Keratinocyte (primary cell): Measurements from ENCODE around the gene P3H2. TPM values are rescaled to one million over a fixed set of nuclear protein-coding genes. Genes with fewer than 3 reads are reported as not detected.
"Not testable (repeated sequence)": the region's sequence is repeated elsewhere in the genome, so short reads cannot be mapped to it uniquely, and the experiment has no call there.

Source experiments
- DNase-seq: peaks from one replicate; pipeline ENCODE4 v3.0.0-alpha.2; 2011; ENCODE audit warnings: low read depth, missing footprints, low spot score
- FAIRE-seq: peaks from 2 replicates; lab custom pipeline; 2011; peaks lifted over from hg19 to GRCh38; lab: Jason Lieb, UNC
- H2AFZ ChIP-seq: 2 replicates; pipeline ENCODE4 v1.6.0; 2012; ENCODE audit warnings: low read length, control low read depth, inconsistent platforms; ENCODE audit not compliant: control insufficient read depth
- H3K27ac ChIP-seq: 2 replicates; pipeline ENCODE4 v1.5.1; 2011; ENCODE audit warnings: low read length; ENCODE audit not compliant: control insufficient read depth, insufficient read depth
- H3K27me3 ChIP-seq: 3 replicates; pipeline ENCODE4 v1.6.0; 2011; ENCODE audit warnings: low read length; ENCODE audit not compliant: control insufficient read depth, insufficient read depth; ENCODE audit errors: extremely low read depth
- H3K36me3 ChIP-seq, 2 experiments: 2 replicates in 1 of 2; 3 replicates in 1 of 2; pipeline ENCODE4 v1.5.1; 2011; ENCODE audit warnings: low read length in 2 of 2, mild to moderate bottlenecking in 1 of 2; ENCODE audit not compliant: control insufficient read depth in 2 of 2, insufficient read depth in 2 of 2; ENCODE audit errors: extremely low read depth in 1 of 2
- H3K4me1 ChIP-seq: 3 replicates; pipeline ENCODE4 v1.5.1; 2011; ENCODE audit warnings: low read length; ENCODE audit not compliant: control insufficient read depth, insufficient read depth; ENCODE audit errors: extremely low read depth
- H3K4me2 ChIP-seq: 3 replicates; pipeline ENCODE4 v1.6.0; 2011; ENCODE audit warnings: low read depth, low read length; ENCODE audit not compliant: control insufficient read depth, insufficient read depth; ENCODE audit errors: extremely low read depth
- H3K4me3 ChIP-seq, 3 experiments: fragments of 200-600 bp in 1 of 3; sonication (generic) in 1 of 3; 2 replicates in 2 of 3; 3 replicates in 1 of 3; pipeline ENCODE4 v1.5.1; 2011 to 2016; ENCODE audit warnings: low read length in 3 of 3, mild to moderate bottlenecking in 3 of 3, control low read depth in 2 of 3, inconsistent platforms in 1 of 3, low read depth in 1 of 3, mixed read lengths in 1 of 3, mixed run types in 1 of 3, moderate library complexity in 1 of 3; ENCODE audit not compliant: control insufficient read depth in 2 of 3, insufficient read depth in 2 of 3; ENCODE audit errors: extremely low read depth in 1 of 3
- H3K79me2 ChIP-seq: 2 replicates; pipeline ENCODE4 v1.6.0; 2012; ENCODE audit warnings: low read length; ENCODE audit not compliant: control insufficient read depth, insufficient read depth
- H3K9ac ChIP-seq: 3 replicates; pipeline ENCODE4 v1.6.0; 2011; ENCODE audit warnings: low read length; ENCODE audit not compliant: control insufficient read depth, insufficient read depth; ENCODE audit errors: extremely low read depth
- H3K9me1 ChIP-seq: 3 replicates; pipeline ENCODE4 v1.6.0; 2011; ENCODE audit warnings: low read length; ENCODE audit not compliant: control insufficient read depth, insufficient read depth; ENCODE audit errors: extremely low read depth
- H3K9me3 ChIP-seq: 2 replicates; pipeline ENCODE4 v1.5.1; 2012; ENCODE audit warnings: low read depth, low read length; ENCODE audit not compliant: control insufficient read depth
- H4K20me1 ChIP-seq: 3 replicates; pipeline ENCODE4 v1.6.0; 2011; ENCODE audit warnings: low read length; ENCODE audit not compliant: control insufficient read depth, insufficient read depth; ENCODE audit errors: extremely low read depth
- CTCF ChIP-seq, 3 experiments: IDR thresholded peaks in 1 of 3; conservative IDR thresholded peaks in 1 of 3; optimal IDR thresholded peaks in 1 of 3; 2 replicates in 2 of 3; 3 replicates in 1 of 3; pipeline versions ENCODE3 to v1.5.1; 2011; ENCODE audit warnings: low read length in 3 of 3, mild to moderate bottlenecking in 3 of 3, moderate library complexity in 2 of 3, control low read depth in 1 of 3, inconsistent platforms in 1 of 3; ENCODE audit not compliant: insufficient read depth in 2 of 3; ENCODE audit errors: extremely low read depth in 1 of 3
- EZH2 ChIP-seq: IDR thresholded peaks from one replicate; pipeline ENCODE4 v1.6.1; 2012; ENCODE audit warnings: inconsistent platforms, mild to moderate bottlenecking, low read length, moderate library complexity
- dilution Hi-C: fragments of 300-500 bp; cut with MboI; formaldehyde crosslinking; loops from one replicate; pipeline ENCODE4 v1.7.0; 2020; ENCODE audit warnings: low sequenced_read_pairs; ENCODE audit not compliant: extremely low pct_ligation_motif_present
- polyA plus RNA-seq, 5 experiments: library from polyadenylated mRNA; depleted of rRNA in 3 of 5; stranded (reverse) in 3 of 5; stranded (forward) in 1 of 5; unstranded in 1 of 5; fragments of >200 nt; gene quantifications; 1 replicate in 1 of 5; 2 replicates in 3 of 5; 3 replicates in 1 of 5; pipeline versions ENCODE4 v1.2.1 to v1.2.3, GENCODE V29; 2011 to 2012; ENCODE audit warnings: missing spikeins in 2 of 5, low read depth in 1 of 5, low replicate concordance in 1 of 5

P3H2 gene
- polyA plus RNA-seq, 1 donor (not counting 4 experiments of a cell fraction or from before 2014, with no cell fraction given) = 115 TPM

- H3K9ac ChIP-seq = peak overlapping the region; percentile 74
- peaks cover 25% of the 10 kb centered on the region for H3K4me1 ChIP-seq
- no peaks in the 10 kb centered on the region for H3K79me2 ChIP-seq
- peak overlapping the region in 2 of 3 experiments; percentile 20 to 28 for H3K4me3 ChIP-seq
- H2AFZ ChIP-seq = peak overlapping the region; percentile 92
- H3K4me2 ChIP-seq = peak overlapping the region; percentile 62
- H3K36me3 ChIP-seq = no peaks in the 10 kb centered on the region
- no peaks in the 10 kb centered on the region for H4K20me1 ChIP-seq
- dilution Hi-C loops = no loop called here
- H3K27ac ChIP-seq = peak overlapping the region; percentile 98
- H3K9me1 ChIP-seq = no peaks in the 10 kb centered on the region
- no peaks in the 10 kb centered on the region for H3K27me3 ChIP-seq
- H3K9me3 ChIP-seq = no peaks in the 10 kb centered on the region
- FAIRE-seq (peak; percentile 96), DNase-seq (peak; percentile 94)
- TF ChIP-seq EZH2 (no peak), CTCF (optimal IDR thresholded peaks at IDR 0.05 in 1 of 3, IDR thresholded peaks at IDR 0.05 in 1 of 3, conservative IDR thresholded peaks at IDR 0.05 in 1 of 3; ENCODE audit: extremely low read depth in 1 of 3, insufficient read depth in 2 of 3, low read length in 3 of 3) (no peak)
Observed at GRCh38 chr3:190155752-190156151, 35.1 kb upstream of the P3H2 start.

- Histone ChIP-seq H3K27ac (no peak overlapping the region), H3K4me3 (no peak overlapping the region), H3K9me3 (no peaks in the 10 kb centered on the region), H3K9ac (no peak overlapping the region), H3K79me2 (no peaks in the 10 kb centered on the region), H3K4me2 (no peak overlapping the region), H3K27me3 (no peaks in the 10 kb centered on the region), H3K36me3 (no peaks in the 10 kb centered on the region), H2AFZ (no peak overlapping the region), H4K20me1 (no peaks in the 10 kb centered on the region), H3K9me1 (no peaks in the 10 kb centered on the region), H3K4me1 (peaks cover 10% of the 10 kb centered on the region)
- no peak for TF ChIP-seq EZH2
- TF ChIP-seq CTCF (optimal IDR thresholded peaks at IDR 0.05 in 1 of 3, IDR thresholded peaks at IDR 0.05 in 1 of 3, conservative IDR thresholded peaks at IDR 0.05 in 1 of 3; ENCODE audit: extremely low read depth in 1 of 3, insufficient read depth in 2 of 3, low read length in 3 of 3) = no peak
- dilution Hi-C loops = no loop called here
- DNase-seq (no peak), FAIRE-seq (no peak)
Observed at GRCh38 chr3:190150681-190151080, 30.0 kb upstream of the P3H2 start.

- H3K4me2 ChIP-seq, H3K9me3 ChIP-seq, H4K20me1 ChIP-seq, H3K4me3 ChIP-seq, dilution Hi-C loops, H3K27me3 ChIP-seq, H3K27ac ChIP-seq, DNase-seq, H3K9ac ChIP-seq, H3K9me1 ChIP-seq, FAIRE-seq, H3K4me1 ChIP-seq, H3K36me3 ChIP-seq, H3K79me2 ChIP-seq: not testable (repeated sequence)
- peak overlapping the region; percentile 8 for H2AFZ ChIP-seq
Observed at GRCh38 chr3:190149830-190150619, 29.3 kb upstream of the P3H2 start.

- dilution Hi-C loops, H4K20me1 ChIP-seq, H2AFZ ChIP-seq, DNase-seq, FAIRE-seq, H3K36me3 ChIP-seq, H3K9ac ChIP-seq, H3K4me3 ChIP-seq, H3K9me1 ChIP-seq, H3K4me2 ChIP-seq, H3K79me2 ChIP-seq, H3K27me3 ChIP-seq, H3K9me3 ChIP-seq, H3K27ac ChIP-seq, H3K4me1 ChIP-seq: not testable (repeated sequence)
Observed at GRCh38 chr3:190144793-190145192, 24.1 kb upstream of the P3H2 start.
